NCI-H748 treated with DMSO at 0.1 percent for 48 hours (cell line): ENCODE measurements around the gene HSD17B13.

Experiments used
- DNase-seq: peaks from one replicate; lab custom pipeline; 2025; lab: John Stamatoyannopoulos, UW

HSD17B13 gene

GRCh38 chr4:87262886-87263285 is 59.8 kb downstream of the HSD17B13 start:
- no peak for DNase-seq

DNA sequence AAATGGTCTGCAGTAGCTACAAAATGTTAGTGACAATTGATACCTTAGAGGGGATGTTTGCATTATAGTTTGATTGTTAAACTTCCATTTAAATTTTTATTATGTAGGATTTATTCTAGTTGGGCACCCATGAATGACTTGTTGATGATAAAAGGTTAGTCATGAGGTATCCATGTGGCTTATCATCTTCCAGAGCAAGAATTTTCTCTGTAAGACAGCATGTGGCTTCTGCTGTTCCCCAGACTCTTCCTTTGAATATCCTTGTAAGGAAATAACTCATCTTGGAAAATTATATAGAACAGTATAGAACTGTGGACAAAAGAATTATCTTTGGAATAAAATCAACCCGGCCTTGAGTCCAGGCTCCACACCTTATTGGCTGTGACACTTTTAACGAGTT is 62.2 kb downstream of the HSD17B13 start:
- DNase-seq, result no peak

DNA sequence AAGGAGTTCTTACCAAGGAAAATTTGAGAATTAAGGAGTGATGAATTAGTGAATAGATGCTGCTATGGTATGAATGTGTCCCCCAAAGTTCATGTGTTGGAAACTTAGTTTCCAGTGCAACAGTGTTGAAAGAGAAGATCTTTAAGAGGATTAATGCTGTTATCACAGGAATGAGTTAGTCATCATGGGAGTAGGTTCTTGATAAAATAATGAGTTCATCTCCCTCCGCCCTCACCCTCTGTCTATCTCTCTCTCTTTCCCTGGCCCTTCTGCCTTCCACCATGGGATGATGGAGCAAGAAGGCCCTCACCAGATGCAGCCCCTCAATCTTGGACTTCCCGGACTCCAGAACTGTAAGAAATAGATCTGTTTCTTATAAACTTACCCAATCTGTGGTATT is 64.0 kb downstream of the HSD17B13 start:
- DNase-seq, result no peak

DNA sequence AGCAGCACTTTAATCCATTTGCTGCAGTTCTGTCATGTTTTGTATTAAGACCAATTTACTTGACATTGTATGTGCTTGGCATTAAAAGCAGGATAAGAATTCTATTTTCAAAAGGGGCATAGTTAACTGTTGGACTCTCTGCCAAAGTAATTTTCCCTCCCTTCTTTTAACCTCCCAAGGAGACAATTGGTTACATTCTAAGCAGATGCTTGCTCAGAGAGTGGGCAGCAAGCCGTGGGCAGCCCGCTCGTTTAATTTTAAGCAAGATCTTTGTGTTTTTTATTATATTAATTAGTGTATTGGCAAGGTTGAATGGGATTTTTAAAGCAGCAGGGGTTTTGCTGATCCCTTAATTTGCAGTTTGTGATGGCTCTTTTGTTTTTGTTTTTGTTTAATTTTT is 65.2 kb downstream of the HSD17B13 start:
- no peak for DNase-seq

- DNase-seq, result no peak
These were observed 66.9 kb downstream of the HSD17B13 start for GRCh38 chr4:87255755-87256154.
